Smooth muscle cell (in vitro differentiated cells): ENCODE data around the gene LCNL1. TPM values are rescaled to one million over a fixed set of nuclear protein-coding genes. Genes with fewer than 3 reads are reported as not detected.

Experiments used
- DNase-seq: peaks from one replicate; lab custom pipeline; 2025; ENCODE audit not compliant: unreplicated experiment; lab: John Stamatoyannopoulos, UW
- H2AFZ ChIP-seq: fragments of 200-600 bp; sonication (generic); 2 replicates; pipeline ENCODE4 v1.6.0; 2016; ENCODE audit warnings: antibody characterized with exemption, low read depth, mild to moderate bottlenecking
- H3F3A ChIP-seq: fragments of 200-600 bp; sonication (generic); 2 replicates; pipeline ENCODE4 v1.6.0; 2017; ENCODE audit warnings: antibody characterized with exemption, low read depth
- H3K27ac ChIP-seq: fragments of 200-600 bp; sonication (generic); 2 replicates; pipeline ENCODE4 v1.5.1; 2016; ENCODE audit warnings: low read depth, mild to moderate bottlenecking
- H3K27me3 ChIP-seq: fragments of 200-600 bp; sonication (generic); 2 replicates; pipeline ENCODE4 v1.6.1; 2016; ENCODE audit warnings: low read depth, mild to moderate bottlenecking
- H3K36me3 ChIP-seq: fragments of 200-600 bp; sonication (generic); 2 replicates; pipeline ENCODE4 v1.5.1; 2016; ENCODE audit warnings: low read depth
- H3K4me1 ChIP-seq: fragments of 200-600 bp; sonication (generic); 2 replicates; pipeline ENCODE4 v1.5.1; 2016; ENCODE audit warnings: low read depth
- H3K4me2 ChIP-seq: fragments of 200-600 bp; sonication (generic); 2 replicates; pipeline ENCODE4 v1.6.0; 2016; ENCODE audit warnings: mild to moderate bottlenecking
- H3K4me3 ChIP-seq: fragments of 200-600 bp; sonication (generic); 2 replicates; pipeline ENCODE4 v1.5.1; 2016; ENCODE audit warnings: mild to moderate bottlenecking
- H3K79me2 ChIP-seq: fragments of 200-600 bp; sonication (generic); 2 replicates; pipeline ENCODE4 v1.6.0; 2016; ENCODE audit warnings: low read depth, mild to moderate bottlenecking
- H3K9ac ChIP-seq: fragments of 200-600 bp; sonication (generic); 2 replicates; pipeline ENCODE4 v1.6.0; 2016; ENCODE audit warnings: low read depth
- H3K9me3 ChIP-seq: fragments of 200-600 bp; sonication (generic); replicated peaks from 2 replicates; pipeline ENCODE4 v1.5.1; 2016; ENCODE audit warnings: low read depth
- H4K20me1 ChIP-seq: fragments of 200-600 bp; sonication (generic); 2 replicates; pipeline ENCODE4 v1.6.0; 2016; ENCODE audit warnings: low read depth
- CTCF ChIP-seq: fragments of 200-600 bp; sonication (generic); IDR thresholded peaks from 2 replicates; pipeline ENCODE4 v1.5.1; 2017; ENCODE audit warnings: borderline replicate concordance, mild to moderate bottlenecking, antibody characterized with exemption; ENCODE audit not compliant: insufficient read depth, poor library complexity, severe bottlenecking
- WGBS: methylation state at CpG from one replicate; pipeline ENCODE4 v1.1.7; 2016; ENCODE audit warnings: low lambda C conversion rate; 5-methylcytosine and 5-hydroxymethylcytosine counted together
- polyA plus RNA-seq: library from polyadenylated mRNA; unstranded; fragments of >200 nt; fragmentation: Nextera tagmentation; extraction: Ambion mirVana; gene quantifications from 2 replicates; pipeline ENCODE4 v1.2.1, GENCODE V29; 2016
- total RNA-seq: library from RNA; depleted of rRNA; stranded (reverse); fragments of >200 nt; gene quantifications from 2 replicates; pipeline ENCODE4 v1.2.3, GENCODE V29; 2014

LCNL1 gene
- total and polyA plus RNA-seq, 2 experiments from 2014 or later: 0.89 to 1.1 TPM

- Histone ChIP-seq H3K79me2 (no peaks in the 10 kb centered on the region), H3K9ac (no peak overlapping the region), H3K4me1 (no peaks in the 10 kb centered on the region), H3K27me3 (no peaks in the 10 kb centered on the region), H3K4me2 (no peak overlapping the region), H3F3A (no peaks in the 10 kb centered on the region), H3K27ac (no peak overlapping the region), H2AFZ (no peak overlapping the region), H3K4me3 (no peak overlapping the region), H3K9me3 (no peaks in the 10 kb centered on the region), H4K20me1 (no peaks in the 10 kb centered on the region), H3K36me3 (no peaks in the 10 kb centered on the region)
- TF ChIP-seq CTCF: no peak
- 91% methylated on average over 32 of the region's 36 CpGs for WGBS
- DNase-seq: no peak
Observed at GRCh38 chr9:137018761-137019559, 36.2 kb downstream of the LCNL1 start.

- H2AFZ ChIP-seq: no peak overlapping the region
- no peak for TF ChIP-seq CTCF
- WGBS: 88% methylated on average over 32 of the region's 34 CpGs
- no peaks in the 10 kb centered on the region for H3K79me2 ChIP-seq
- H3K9me3 ChIP-seq: no peaks in the 10 kb centered on the region
- no peak overlapping the region for H3K4me3 ChIP-seq
- H3F3A ChIP-seq: no peaks in the 10 kb centered on the region
- no peak overlapping the region for H3K27ac ChIP-seq
- DNase-seq: no peak
- H3K9ac ChIP-seq: no peak overlapping the region
- no peaks in the 10 kb centered on the region for H4K20me1 ChIP-seq
- H3K36me3 ChIP-seq: no peaks in the 10 kb centered on the region
- no peaks in the 10 kb centered on the region for H3K27me3 ChIP-seq
- no peaks in the 10 kb centered on the region for H3K4me1 ChIP-seq
- H3K4me2 ChIP-seq: no peak overlapping the region
Observed at GRCh38 chr9:137019891-137020683, 37.3 kb downstream of the LCNL1 start.

GRCh38 chr9:137020771-137021567 lies 38.2 kb downstream of the LCNL1 start:
- TF ChIP-seq CTCF: no peak
- no peak overlapping the region for H3K4me3 ChIP-seq
- H3F3A ChIP-seq: no peaks in the 10 kb centered on the region
- H3K9ac ChIP-seq: no peak overlapping the region
- H4K20me1 ChIP-seq: peaks cover 1% of the 10 kb centered on the region
- no peak for DNase-seq
- H3K27ac ChIP-seq: no peak overlapping the region
- no peak overlapping the region for H3K4me2 ChIP-seq
- H3K4me1 ChIP-seq: no peaks in the 10 kb centered on the region
- H3K79me2 ChIP-seq: no peaks in the 10 kb centered on the region
- no peak overlapping the region for H2AFZ ChIP-seq
- WGBS: 94% methylated on average over 26 of the region's 32 CpGs
- no peaks in the 10 kb centered on the region for H3K36me3 ChIP-seq
- no peaks in the 10 kb centered on the region for H3K27me3 ChIP-seq
- no peaks in the 10 kb centered on the region for H3K9me3 ChIP-seq
